IMR-90 (cell line): ENCODE measurements around the gene AGPS. TPM values are rescaled to one million over a fixed set of nuclear protein-coding genes. Genes with fewer than 3 reads are reported as not detected.

ENCODE experiments used
- ATAC-seq: fragments of 200-7000 bp; cut with Tn5 transposase; 2 replicates; pipeline ENCODE4 v1.9.1; 2020; ENCODE audit warnings: low read depth, mild to moderate bottlenecking, moderate library complexity
- BruUV-seq: library from RNA; stranded (reverse); fragments of 400-500 nt; replicated peaks from 2 replicates; lab custom pipeline; 2021; lab: Mats Ljungman, UMichigan
- CTCF ChIA-PET: fragments of 300-600 bp; formaldehyde crosslinking; extraction: SDS; loops from one replicate; lab custom pipeline; 2021; ENCODE audit warnings: antibody characterized with exemption; lab: Yijun Ruan, JAX
- POLR2A ChIA-PET: fragments of 300-600 bp; sonication (Branson Sonifier 250); formaldehyde crosslinking; loops from one replicate; lab custom pipeline; 2022; ENCODE audit warnings: antibody characterized with exemption; ENCODE audit not compliant: unreplicated experiment; lab: Charles Lee
- DNase-seq: peaks from one replicate; pipeline ENCODE4 v3.0.0; 2013
- H2AFZ ChIP-seq: replicated peaks from 2 replicates; pipeline ENCODE3; 2013; ENCODE audit warnings: low read length, mild to moderate bottlenecking; ENCODE audit not compliant: poor library complexity
- H2AK5ac ChIP-seq: 2 replicates; pipeline ENCODE4 v1.6.1; 2013; ENCODE audit warnings: low read depth, low read length, inconsistent platforms
- H2AK9ac ChIP-seq: replicated peaks from 2 replicates; pipeline ENCODE3; 2013; ENCODE audit warnings: mild to moderate bottlenecking, low read depth, low read length, moderate library complexity; ENCODE audit not compliant: poor library complexity
- H2BK120ac ChIP-seq: 2 replicates; pipeline ENCODE4 v1.6.1; 2013; ENCODE audit warnings: low read depth, low read length, inconsistent platforms
- H2BK15ac ChIP-seq: 3 replicates; pipeline ENCODE4 v1.6.1; 2013; ENCODE audit warnings: low read depth, low read length, inconsistent platforms
- H2BK20ac ChIP-seq: 2 replicates; pipeline ENCODE4 v1.6.1; 2013; ENCODE audit warnings: low read depth, mild to moderate bottlenecking, inconsistent platforms, low read length, moderate library complexity
- H2BK5ac ChIP-seq: 2 replicates; pipeline ENCODE4 v1.6.1; 2013; ENCODE audit warnings: mild to moderate bottlenecking, low read depth, low read length, inconsistent platforms; ENCODE audit not compliant: poor library complexity, severe bottlenecking
- H3K14ac ChIP-seq: replicated peaks from 2 replicates; pipeline ENCODE4 v1.6.1; 2013; ENCODE audit warnings: low read depth, low read length, inconsistent platforms
- H3K18ac ChIP-seq: 2 replicates; pipeline ENCODE4 v1.6.1; 2013; ENCODE audit warnings: low read depth, low read length, control low read depth
- H3K23ac ChIP-seq: 2 replicates; pipeline ENCODE4 v1.6.1; 2013; ENCODE audit warnings: low read depth, low read length, inconsistent platforms
- H3K27ac ChIP-seq: 2 replicates; pipeline ENCODE4 v1.5.1; 2013; ENCODE audit warnings: mild to moderate bottlenecking, control low read depth, low read length; ENCODE audit not compliant: insufficient read depth
- H3K27me3 ChIP-seq: 2 replicates; pipeline ENCODE4 v1.6.1; 2013; ENCODE audit warnings: low read length; ENCODE audit not compliant: control insufficient read depth, insufficient read depth
- H3K36me3 ChIP-seq: 2 replicates; pipeline ENCODE4 v1.6.1; 2013; ENCODE audit warnings: low read length, mixed read lengths; ENCODE audit not compliant: control insufficient read depth, insufficient read depth
- H3K4ac ChIP-seq: 2 replicates; pipeline ENCODE4 v1.6.1; 2013; ENCODE audit warnings: low read depth, low read length, inconsistent platforms
- H3K4me1 ChIP-seq: 2 replicates; pipeline ENCODE4 v1.6.1; 2013; ENCODE audit warnings: low read length, mixed read lengths; ENCODE audit not compliant: control insufficient read depth, insufficient read depth
- H3K4me2 ChIP-seq: 2 replicates; pipeline ENCODE4 v1.6.1; 2013; ENCODE audit warnings: low read depth, mild to moderate bottlenecking, control low read depth, low read length, moderate library complexity
- H3K4me3 ChIP-seq: 2 replicates; pipeline ENCODE4 v1.5.1; 2013; ENCODE audit warnings: low read depth, mild to moderate bottlenecking, control low read depth, low read length, moderate library complexity; ENCODE audit not compliant: insufficient read depth
- H3K56ac ChIP-seq: 2 replicates; pipeline ENCODE4 v1.6.1; 2013; ENCODE audit warnings: low read length, inconsistent platforms; ENCODE audit not compliant: insufficient read depth; ENCODE audit errors: extremely low read depth
- H3K79me1 ChIP-seq, 2 experiments: 2 replicates each; pipeline ENCODE4 v1.6.1; 2013; ENCODE audit warnings: low read length in 2 of 2, inconsistent platforms in 1 of 2, low read depth in 1 of 2
- H3K9ac ChIP-seq: 2 replicates; pipeline ENCODE4 v1.6.1; 2013; ENCODE audit warnings: low read depth, low read length, control low read depth
- H3K9me1 ChIP-seq: 2 replicates; pipeline ENCODE4 v1.6.1; 2013; ENCODE audit warnings: low read length, inconsistent platforms; ENCODE audit not compliant: insufficient read depth
- H3K9me3 ChIP-seq: 2 replicates; pipeline ENCODE4 v1.6.1; 2013; ENCODE audit warnings: low read length; ENCODE audit not compliant: control insufficient read depth, insufficient read depth
- H4K20me1 ChIP-seq: 2 replicates; pipeline ENCODE4 v1.6.1; 2013; ENCODE audit warnings: low read length, inconsistent platforms; ENCODE audit not compliant: insufficient read depth
- H4K5ac ChIP-seq: 2 replicates; pipeline ENCODE4 v1.6.1; 2013; ENCODE audit warnings: mild to moderate bottlenecking, low read depth, low read length, control low read depth
- H4K8ac ChIP-seq, 2 experiments: 2 replicates each; pipeline ENCODE4 v1.6.1; 2013; ENCODE audit warnings: low read depth in 2 of 2, low read length in 2 of 2, control low read depth in 1 of 2, inconsistent platforms in 1 of 2
- H4K91ac ChIP-seq: 2 replicates; pipeline ENCODE4 v1.6.1; 2013; ENCODE audit warnings: low read depth, low read length, inconsistent platforms; ENCODE audit not compliant: insufficient read depth
- BHLHE40 ChIP-seq: fragments of 150-350 bp; IDR thresholded peaks from 2 replicates; pipeline ENCODE4 v1.6.1; 2016; ENCODE audit warnings: mild to moderate bottlenecking, low read depth, low read length
- CEBPB ChIP-seq: IDR thresholded peaks from 2 replicates; pipeline ENCODE4 v1.6.1; 2012; ENCODE audit warnings: low read depth, low read length, improper control_type of control experiment
- CHD1 ChIP-seq: IDR thresholded peaks from 2 replicates; pipeline ENCODE4 v1.6.1; 2012; ENCODE audit warnings: low read depth, low read length, improper control_type of control experiment
- FOS ChIP-seq: fragments of 150-350 bp; IDR thresholded peaks from 2 replicates; pipeline ENCODE4 v1.6.1; 2016; ENCODE audit warnings: low read depth, low read length
- MAFK ChIP-seq: IDR thresholded peaks from 2 replicates; pipeline ENCODE4 v1.6.1; 2012; ENCODE audit warnings: low read depth, low read length, improper control_type of control experiment
- MAZ ChIP-seq: IDR thresholded peaks from 2 replicates; pipeline ENCODE4 v1.6.1; 2012; ENCODE audit warnings: low read depth, mild to moderate bottlenecking, low read length, improper control_type of control experiment, moderate library complexity, borderline replicate concordance
- MXI1 ChIP-seq: IDR thresholded peaks from 2 replicates; pipeline ENCODE4 v1.6.1; 2012; ENCODE audit warnings: low read depth, mild to moderate bottlenecking, low read length, moderate library complexity, borderline replicate concordance
- NFE2L2 ChIP-seq: fragments of 150-350 bp; IDR thresholded peaks from 2 replicates; pipeline ENCODE4 v1.6.1; 2016; ENCODE audit warnings: low read depth, mild to moderate bottlenecking, low read length
- POLR2A ChIP-seq: IDR thresholded peaks from 2 replicates; pipeline ENCODE4 v1.6.1; 2012; ENCODE audit warnings: mild to moderate bottlenecking, low read depth, low read length
- RAD21 ChIP-seq: IDR thresholded peaks from 2 replicates; pipeline ENCODE4 v1.6.1; 2012; ENCODE audit warnings: low read length, improper control_type of control experiment
- RCOR1 ChIP-seq: IDR thresholded peaks from 2 replicates; pipeline ENCODE4 v1.6.1; 2012; ENCODE audit warnings: mild to moderate bottlenecking, low read length, improper control_type of control experiment; ENCODE audit not compliant: insufficient replicate concordance
- RFX5 ChIP-seq: IDR thresholded peaks from 2 replicates; pipeline ENCODE4 v1.8.0; 2012; ENCODE audit warnings: low read depth, mild to moderate bottlenecking, low read length, moderate library complexity
- SMC3 ChIP-seq: fragments of 150-350 bp; IDR thresholded peaks from 2 replicates; pipeline ENCODE4 v1.6.1; 2016; ENCODE audit warnings: low read depth, mild to moderate bottlenecking, antibody characterized with exemption, low read length, moderate library complexity
- dilution Hi-C: fragments of 300-500 bp; cut with HindIII; formaldehyde crosslinking; loops from one replicate; pipeline ENCODE4 v1.14.3; 2018; ENCODE audit warnings: low sequenced_read_pairs; ENCODE audit not compliant: unreplicated experiment
- in situ Hi-C: fragments of 300-500 bp; cut with MboI; formaldehyde crosslinking; loops from 3 replicates; pipeline ENCODE4 v1.14.3; 2019; ENCODE audit warnings: low sequenced_read_pairs, inconsistent platforms, mixed read lengths
- intact Hi-C: fragments of 100-400 bp; cut with micrococcal nuclease; formaldehyde crosslinking; loops from 2 replicates; pipeline ENCODE4 v1.10.0; 2022
- polyA plus RNA-seq, 3 experiments: library from polyadenylated mRNA; depleted of rRNA; stranded (reverse); fragments of >200 nt; gene quantifications; 2 replicates each; pipeline ENCODE4 v1.2.3, GENCODE V29; 2012; ENCODE audit warnings: low replicate concordance in 1 of 3
- total RNA-seq: library from RNA; depleted of rRNA; stranded (reverse); fragments of >200 nt; gene quantifications from 2 replicates; pipeline ENCODE4 v1.2.3, GENCODE V29; 2012
- TF ChIP-seq, protein P1 (sequence below): fragments of 150-350 bp; IDR thresholded peaks from 2 replicates; pipeline ENCODE4 v1.6.1; 2017; ENCODE audit warnings: mild to moderate bottlenecking, antibody characterized with exemption, low read length, low read depth
- TF ChIP-seq, protein P2 (sequence below): fragments of 150-350 bp; IDR thresholded peaks from 2 replicates; pipeline ENCODE4 v1.6.1; 2016; ENCODE audit warnings: low read depth, mild to moderate bottlenecking, low read length, moderate library complexity, borderline replicate concordance
- TF ChIP-seq, protein P3 (sequence below): conservative IDR thresholded peaks from 2 replicates; pipeline ENCODE4 v1.5.1; 2012; ENCODE audit warnings: mild to moderate bottlenecking, low read depth, low read length, improper control_type of control experiment

The AGPS gene
- total and polyA plus RNA-seq, 2 of the 4 experiments (the other 2 are of a cell fraction), result 6.6 to 18.6 TPM

DNA sequence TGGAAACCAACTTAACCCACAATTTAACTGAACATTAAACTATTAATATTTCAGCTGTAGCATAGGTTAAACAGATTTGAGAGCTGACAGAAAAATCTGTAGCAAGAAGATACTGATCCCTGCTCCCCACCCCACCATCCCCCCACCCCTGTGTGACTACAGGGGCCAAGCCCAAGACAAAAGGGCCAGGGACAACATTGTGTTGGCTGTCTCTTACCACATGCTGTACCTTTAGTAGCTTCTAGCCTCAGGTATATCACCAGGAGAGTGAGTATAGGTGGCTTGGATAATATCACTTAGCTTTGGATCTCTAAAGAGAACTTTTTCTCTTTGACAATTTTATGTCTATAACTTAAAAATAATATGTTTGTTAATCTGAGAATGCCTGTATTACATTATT, 140.7 kb downstream of the AGPS start:
- intact Hi-C loops, result no loop called here
- no peak overlapping the region for H3K9ac ChIP-seq
- no peak overlapping the region for H2AK5ac ChIP-seq
- no peak overlapping the region for H3K56ac ChIP-seq
- no peak overlapping the region for H2BK5ac ChIP-seq
- H2BK15ac ChIP-seq, result no peak overlapping the region
- H3K14ac ChIP-seq, result no peak overlapping the region
- no peak overlapping the region for H4K5ac ChIP-seq
- H3K9me3 ChIP-seq, result no peaks in the 10 kb centered on the region
- no peak overlapping the region for H3K4me2 ChIP-seq
- no peak overlapping the region for H3K18ac ChIP-seq
- no TSS peak for BruUV-seq
- H3K4me3 ChIP-seq, result no peak overlapping the region
- ATAC-seq, result no peak
- no peaks in the 10 kb centered on the region; a peak in 1 of 4 replicates for H3K79me1 ChIP-seq
- no peaks in the 10 kb centered on the region for H3K4me1 ChIP-seq
- H3K27me3 ChIP-seq, result no peaks in the 10 kb centered on the region
- in situ Hi-C loops, result no loop called here
- no peak overlapping the region for H2BK120ac ChIP-seq
- H4K91ac ChIP-seq, result no peak overlapping the region
- ChIA-PET POLR2A (no interaction called here), CTCF (no interaction called here)
- H3K23ac ChIP-seq, result no peak overlapping the region
- no peak overlapping the region for H3K27ac ChIP-seq
- H3K9me1 ChIP-seq, result no peaks in the 10 kb centered on the region
- no peaks in the 10 kb centered on the region for H4K20me1 ChIP-seq
- dilution Hi-C loops, result no loop called here
- H3K4ac ChIP-seq, result no peak overlapping the region
- H2AFZ ChIP-seq, result no peak overlapping the region
- no peak overlapping the region for H4K8ac ChIP-seq
- no peak for TF ChIP-seq MXI1
- TF ChIP-seq, protein P1, sequence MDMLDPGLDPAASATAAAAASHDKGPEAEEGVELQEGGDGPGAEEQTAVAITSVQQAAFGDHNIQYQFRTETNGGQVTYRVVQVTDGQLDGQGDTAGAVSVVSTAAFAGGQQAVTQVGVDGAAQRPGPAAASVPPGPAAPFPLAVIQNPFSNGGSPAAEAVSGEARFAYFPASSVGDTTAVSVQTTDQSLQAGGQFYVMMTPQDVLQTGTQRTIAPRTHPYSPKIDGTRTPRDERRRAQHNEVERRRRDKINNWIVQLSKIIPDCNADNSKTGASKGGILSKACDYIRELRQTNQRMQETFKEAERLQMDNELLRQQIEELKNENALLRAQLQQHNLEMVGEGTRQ, result no peak
- TF ChIP-seq RCOR1, result no peak
- no peak for TF ChIP-seq RAD21
- no peak for TF ChIP-seq RFX5
- no peak for TF ChIP-seq MAFK
- TF ChIP-seq, protein P2, sequence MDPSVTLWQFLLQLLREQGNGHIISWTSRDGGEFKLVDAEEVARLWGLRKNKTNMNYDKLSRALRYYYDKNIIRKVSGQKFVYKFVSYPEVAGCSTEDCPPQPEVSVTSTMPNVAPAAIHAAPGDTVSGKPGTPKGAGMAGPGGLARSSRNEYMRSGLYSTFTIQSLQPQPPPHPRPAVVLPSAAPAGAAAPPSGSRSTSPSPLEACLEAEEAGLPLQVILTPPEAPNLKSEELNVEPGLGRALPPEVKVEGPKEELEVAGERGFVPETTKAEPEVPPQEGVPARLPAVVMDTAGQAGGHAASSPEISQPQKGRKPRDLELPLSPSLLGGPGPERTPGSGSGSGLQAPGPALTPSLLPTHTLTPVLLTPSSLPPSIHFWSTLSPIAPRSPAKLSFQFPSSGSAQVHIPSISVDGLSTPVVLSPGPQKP, result no peak
- TF ChIP-seq MAZ, result no peak
- TF ChIP-seq SMC3, result no peak
- no peak for TF ChIP-seq NFE2L2
- no peak for TF ChIP-seq CEBPB
- no peak for TF ChIP-seq FOS
- TF ChIP-seq POLR2A, result no peak
- TF ChIP-seq CHD1, result no peak
- TF ChIP-seq, protein P3, sequence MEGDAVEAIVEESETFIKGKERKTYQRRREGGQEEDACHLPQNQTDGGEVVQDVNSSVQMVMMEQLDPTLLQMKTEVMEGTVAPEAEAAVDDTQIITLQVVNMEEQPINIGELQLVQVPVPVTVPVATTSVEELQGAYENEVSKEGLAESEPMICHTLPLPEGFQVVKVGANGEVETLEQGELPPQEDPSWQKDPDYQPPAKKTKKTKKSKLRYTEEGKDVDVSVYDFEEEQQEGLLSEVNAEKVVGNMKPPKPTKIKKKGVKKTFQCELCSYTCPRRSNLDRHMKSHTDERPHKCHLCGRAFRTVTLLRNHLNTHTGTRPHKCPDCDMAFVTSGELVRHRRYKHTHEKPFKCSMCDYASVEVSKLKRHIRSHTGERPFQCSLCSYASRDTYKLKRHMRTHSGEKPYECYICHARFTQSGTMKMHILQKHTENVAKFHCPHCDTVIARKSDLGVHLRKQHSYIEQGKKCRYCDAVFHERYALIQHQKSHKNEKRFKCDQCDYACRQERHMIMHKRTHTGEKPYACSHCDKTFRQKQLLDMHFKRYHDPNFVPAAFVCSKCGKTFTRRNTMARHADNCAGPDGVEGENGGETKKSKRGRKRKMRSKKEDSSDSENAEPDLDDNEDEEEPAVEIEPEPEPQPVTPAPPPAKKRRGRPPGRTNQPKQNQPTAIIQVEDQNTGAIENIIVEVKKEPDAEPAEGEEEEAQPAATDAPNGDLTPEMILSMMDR, result no peak
- no peak for TF ChIP-seq BHLHE40
- DNase-seq, result no peak
- H3K36me3 ChIP-seq, result peaks cover 2% of the 10 kb centered on the region; the same call in 1 of the 2 replicates
- H2AK9ac ChIP-seq, result no peak overlapping the region
- H2BK20ac ChIP-seq, result no peak overlapping the region
